Posterior vena cava (tissue), 2 donors: ENCODE results near the gene MDH1B. TPM values are rescaled to one million over a fixed set of nuclear protein-coding genes. Genes with fewer than 3 reads are reported as not detected.
"Not testable (repeated sequence)": the region's sequence is repeated elsewhere in the genome, so short reads cannot be mapped to it uniquely, and the experiment has no call there.

ENCODE experiments used
- DNase-seq: peaks from one replicate; pipeline ENCODE4 v3.0.0-alpha.2; 2020; ENCODE audit warnings: low spot score
- intact Hi-C, 2 donors: fragments of 100-400 bp; cut with DNase I; formaldehyde crosslinking; loops; one replicate each; pipeline versions ENCODE4 v1.14.1 to v1.14.2; 2022 to 2023
- total RNA-seq, 2 donors: library from RNA; stranded (reverse); fragmentation: NEBNext Ultra II Directional; extraction: Animal tissue kit (Norgen Biotek cat#: 25700); gene quantifications; one replicate each; pipeline ENCODE4 v1.2.1, GENCODE V29; 2021
- donor health status: DM: yes; HTN: yes; CAD: no.
- donor health status: DM: yes; HTN: yes; CAD: no.

Gene MDH1B
- total RNA-seq, 2 donors from 2014 or later = 0.57 to 1.8 TPM

DNA sequence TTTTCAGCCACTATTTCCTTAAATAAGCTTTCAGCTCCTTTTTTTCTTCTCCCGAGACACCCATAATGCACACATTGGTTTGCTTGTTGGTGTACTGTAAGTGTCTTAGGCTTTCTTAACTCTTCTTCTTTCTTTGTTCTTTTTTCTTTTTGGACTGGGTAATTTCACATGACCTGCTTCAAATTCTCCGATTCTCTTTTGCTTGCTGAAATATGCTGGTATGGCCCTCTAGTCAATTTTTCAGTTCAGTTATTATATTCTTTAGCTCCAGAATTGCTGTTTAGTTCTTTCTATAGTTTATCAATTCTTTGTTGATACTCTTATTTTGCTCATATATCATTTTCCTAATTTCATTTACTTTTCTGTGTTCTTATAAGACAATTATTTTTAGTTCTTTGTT is 15.5 kb upstream of the MDH1B start:
- DNase-seq = no peak
- intact Hi-C loops = loop anchor here (10.0 kb wide), 2 partner anchors 86 to 694 kb away; no protein-coding TSS in a partner anchor

DNA sequence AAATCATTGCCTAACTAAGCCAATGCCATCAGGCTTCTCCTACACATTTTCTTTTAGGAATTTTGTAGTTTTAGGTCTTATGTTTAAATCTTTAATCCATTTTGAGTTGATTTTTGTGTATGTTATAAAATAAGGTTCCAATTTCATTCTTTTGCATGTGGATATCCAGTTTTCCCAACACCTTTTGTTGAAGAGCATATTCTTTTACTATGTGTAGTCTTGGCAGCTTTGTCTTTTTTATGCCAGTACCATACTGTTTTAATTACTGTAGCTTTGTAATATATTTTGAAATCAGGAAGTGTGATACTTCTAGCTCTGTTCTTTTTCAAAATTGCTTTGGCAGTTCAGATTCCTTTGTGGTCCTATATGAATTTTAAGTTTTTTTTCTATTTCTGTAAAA is 11.3 kb upstream of the MDH1B start:
- intact Hi-C loops = no loop called here

DNA sequence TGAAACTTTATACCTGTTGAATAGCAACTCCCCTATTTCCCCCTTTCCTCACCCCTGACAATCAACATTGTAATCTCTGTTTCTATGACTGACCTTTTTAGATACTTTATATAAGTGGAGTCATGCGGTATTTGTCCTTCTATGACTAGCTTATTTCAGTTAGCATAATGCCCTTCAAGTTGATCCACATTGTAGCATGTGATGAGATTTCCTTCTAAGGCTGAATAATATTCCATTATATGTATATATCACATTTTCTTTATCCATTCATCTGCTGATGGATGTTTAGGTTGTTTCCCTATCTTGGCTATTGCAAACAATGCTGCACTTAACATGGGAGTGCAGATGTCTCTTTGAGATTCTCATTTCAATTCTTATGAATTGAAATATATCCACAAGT is 9.7 kb upstream of the MDH1B start:
- intact Hi-C loops = no loop called here
- DNase-seq = no peak

More for the DNA sequence above, 11.3 kb upstream of the MDH1B start:
- no peak for DNase-seq

DNA sequence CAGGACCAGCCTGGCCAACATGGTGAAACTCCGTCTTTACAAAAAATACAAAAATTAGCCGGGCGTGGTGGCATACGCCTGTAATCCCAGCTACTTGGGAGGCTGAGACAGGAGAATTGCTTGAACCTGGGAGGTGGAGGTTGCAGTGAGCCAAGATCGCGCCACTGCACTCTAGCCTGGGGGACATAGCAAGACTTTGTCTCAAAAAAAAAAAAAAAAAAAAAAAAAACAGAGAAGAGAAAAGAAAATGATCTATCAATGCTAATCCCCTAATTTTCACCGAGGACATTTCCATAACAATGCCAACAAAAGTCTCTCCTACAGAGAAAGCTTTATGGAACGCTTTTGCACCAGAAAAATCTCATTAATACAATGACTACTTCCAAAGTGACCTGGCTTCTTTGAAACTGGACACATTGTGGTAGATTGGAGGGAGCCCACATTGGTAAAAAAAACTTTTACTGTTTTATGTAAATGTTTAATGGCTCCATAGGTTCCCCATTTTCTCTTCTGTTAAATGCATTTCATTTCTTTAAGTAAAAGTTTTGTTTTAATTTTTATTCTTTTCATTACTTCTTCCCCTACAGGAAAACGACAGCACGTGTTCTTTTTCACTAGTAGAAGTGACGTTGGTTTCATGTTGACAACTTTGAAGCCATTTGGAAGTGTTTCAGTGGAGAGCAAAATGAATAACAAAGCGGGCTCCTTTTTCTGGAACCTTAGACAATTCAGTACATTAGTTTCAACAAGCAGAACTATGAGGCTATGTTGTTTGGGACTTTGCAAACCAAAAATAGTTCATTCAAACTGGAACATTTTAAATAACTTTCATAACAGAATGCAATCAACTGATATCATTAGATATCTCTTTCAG is 1.2 kb upstream of the MDH1B start:
- no peak for DNase-seq
- intact Hi-C loops = no loop called here

DNA sequence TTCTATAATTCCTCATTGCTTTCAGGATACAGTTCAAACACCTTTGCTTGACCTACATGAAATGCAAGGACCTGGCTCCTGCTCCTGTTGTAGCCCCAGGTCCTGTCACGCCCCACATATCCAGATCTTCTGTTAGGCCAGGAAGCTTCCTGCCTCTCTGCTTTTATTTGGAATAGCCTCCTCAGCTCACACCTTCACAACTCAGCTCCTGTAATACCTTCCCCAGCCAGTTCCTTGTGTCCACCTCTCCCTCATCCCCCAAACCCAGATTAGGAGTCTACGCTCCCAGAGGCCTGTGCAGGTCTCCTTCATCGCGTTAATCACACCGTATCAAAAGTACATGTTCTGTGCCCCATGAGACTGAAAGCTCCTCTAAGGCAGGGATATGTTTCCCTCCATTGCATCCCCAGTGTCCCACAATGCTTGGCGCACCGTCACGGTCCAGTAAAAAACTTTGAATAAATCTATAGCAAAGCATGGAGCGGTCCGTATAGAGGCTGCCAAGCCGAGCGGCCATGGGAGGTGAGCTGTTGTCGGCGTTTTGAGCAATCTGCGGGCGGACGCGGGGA is 371 bp downstream of the MDH1B start:
- intact Hi-C loops = no loop called here

DNA sequence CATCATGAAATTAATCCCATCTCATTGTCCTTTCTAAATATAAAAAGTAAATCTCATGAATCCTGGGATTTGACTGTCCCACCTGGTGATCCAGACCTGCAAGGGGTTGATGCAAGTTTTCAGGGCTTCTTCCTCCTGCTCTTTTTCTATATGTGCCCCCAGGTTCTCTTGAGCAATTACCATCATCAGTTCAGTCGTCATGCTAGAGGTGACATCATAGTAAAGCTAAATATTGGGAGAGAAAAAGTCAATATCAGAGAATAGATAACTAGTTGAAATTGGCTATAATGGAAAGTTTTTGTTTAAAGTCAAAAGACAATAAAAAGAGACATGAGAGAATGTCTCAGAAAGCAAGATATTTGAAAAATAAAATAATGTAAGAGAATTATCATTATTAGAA is 8.3 kb downstream of the MDH1B start:
- intact Hi-C loops = no loop called here

More for the DNA sequence above, 371 bp downstream of the MDH1B start:
- no peak for DNase-seq

DNA sequence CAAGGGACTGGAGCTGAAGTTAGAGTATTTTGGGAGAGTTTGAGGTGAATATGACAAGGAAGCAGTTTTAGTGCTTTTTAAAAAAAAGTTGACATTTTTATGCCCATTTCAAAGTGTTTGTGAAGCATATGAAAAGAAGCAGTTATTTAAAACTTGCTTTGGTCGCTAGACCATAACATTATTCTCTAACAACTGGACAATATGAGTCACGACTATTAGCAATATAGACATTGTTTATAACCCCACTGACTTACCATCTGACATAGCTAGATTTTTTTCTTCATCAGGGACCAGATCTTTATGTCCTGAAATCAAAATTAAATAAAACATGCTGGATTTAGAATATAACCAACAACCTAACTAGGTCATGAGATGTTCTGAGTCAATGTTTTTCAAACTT is 24.3 kb downstream of the MDH1B start:
- DNase-seq = no peak
- intact Hi-C loops = no loop called here

More for the DNA sequence above, 8.3 kb downstream of the MDH1B start:
- DNase-seq = no peak

DNA sequence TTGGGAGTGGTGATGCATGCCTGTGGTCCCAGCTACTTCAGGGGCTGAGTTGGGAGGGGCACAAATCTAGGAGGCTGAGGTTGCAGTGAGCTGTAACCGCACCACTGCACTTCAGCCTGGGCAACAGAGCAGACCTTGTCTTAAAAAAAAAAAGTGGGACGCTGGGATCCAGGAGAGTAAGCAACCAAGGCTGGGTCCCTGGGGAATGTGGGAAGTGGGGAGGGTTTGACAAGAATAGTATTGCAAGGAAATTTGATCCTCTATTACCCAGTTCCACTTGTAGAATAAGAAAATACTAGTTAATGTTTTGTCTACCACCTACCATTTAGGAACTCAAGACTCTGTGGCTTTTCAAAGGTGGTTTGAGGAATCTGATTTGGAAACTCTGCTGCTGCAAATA is 25.9 kb downstream of the MDH1B start:
- intact Hi-C loops = no loop called here
- DNase-seq = no peak

DNA sequence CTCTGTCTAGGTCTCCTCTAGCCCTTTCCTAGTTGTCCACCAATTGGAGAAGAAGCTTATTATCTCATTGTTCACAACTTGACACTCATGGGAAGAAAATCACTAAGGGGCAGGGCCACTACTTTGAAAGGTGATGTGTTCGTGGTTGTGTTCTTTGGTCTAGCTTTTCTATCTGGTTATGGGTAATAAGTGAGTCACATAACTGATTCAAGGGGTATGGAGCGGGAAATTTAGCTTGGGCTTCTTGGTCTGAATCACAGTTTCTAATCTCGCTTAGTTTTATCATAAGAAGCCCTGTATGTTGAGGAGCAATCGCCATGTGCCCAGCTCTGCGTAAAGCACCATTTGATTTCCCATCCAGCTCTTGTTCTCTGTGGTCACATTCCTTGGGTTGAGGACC is 28.2 kb downstream of the MDH1B start:
- intact Hi-C loops = no loop called here
- no peak for DNase-seq

DNA sequence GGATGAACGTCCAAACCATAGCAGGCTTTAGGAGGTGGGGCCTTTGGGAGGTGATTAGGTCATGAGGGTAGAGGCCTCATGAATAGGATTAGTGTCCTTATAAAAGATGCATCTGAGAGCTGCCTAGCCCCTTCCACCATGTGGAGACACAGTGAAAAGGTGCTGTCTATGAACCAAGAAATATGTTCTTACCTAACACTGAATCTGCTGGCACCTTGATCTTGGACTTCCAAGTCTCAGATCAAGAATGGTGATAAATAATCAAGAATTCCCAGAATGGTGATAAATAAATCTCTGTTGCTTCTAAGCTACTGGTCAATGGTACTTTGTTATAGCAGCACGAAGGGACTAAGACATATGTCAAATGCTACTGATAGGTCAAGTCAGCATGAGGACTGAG is 31.8 kb downstream of the MDH1B start:
- intact Hi-C loops = no loop called here
- DNase-seq = no peak

DNA sequence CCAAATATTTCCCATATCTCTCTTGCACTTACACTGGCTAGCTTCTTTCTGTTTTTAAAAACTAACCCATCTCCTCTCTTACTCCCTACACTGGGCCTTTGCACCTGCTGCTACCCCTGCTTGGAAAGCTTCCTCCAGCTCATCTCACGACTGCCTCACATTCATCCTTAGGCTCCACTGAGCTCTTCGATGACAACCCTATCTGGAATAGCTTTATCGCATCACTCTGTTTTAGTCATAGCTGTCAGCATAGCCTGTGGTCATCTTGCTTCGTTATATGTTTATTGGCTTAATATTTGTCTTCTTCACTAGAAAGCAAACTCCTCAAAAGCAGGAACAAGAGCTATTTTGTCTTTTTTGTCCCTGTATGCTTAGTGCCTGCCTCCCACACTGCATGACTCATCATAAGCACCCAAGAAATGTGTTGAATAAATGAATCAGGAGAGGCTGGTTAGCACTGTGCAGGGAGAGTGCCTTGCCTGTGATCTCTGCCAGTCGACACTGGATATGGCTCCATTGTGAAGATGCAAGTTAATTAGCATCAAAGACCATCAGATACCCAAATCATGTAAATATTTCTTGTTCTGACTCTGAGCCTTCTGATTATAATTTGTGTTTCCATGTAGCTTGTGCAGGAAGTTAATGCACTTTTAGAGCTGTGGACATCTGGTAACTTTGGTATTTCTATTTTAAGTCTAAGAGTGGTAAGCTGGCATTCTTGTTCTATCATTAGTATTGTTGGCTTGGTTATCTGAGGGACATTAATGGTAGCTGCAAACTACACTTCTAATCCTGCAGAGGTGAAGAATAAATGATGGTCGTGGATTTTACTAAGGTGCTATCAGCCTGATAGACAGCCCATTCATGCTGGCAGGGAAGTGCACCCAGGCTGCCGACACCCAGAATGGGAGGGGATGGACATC is 36.6 kb downstream of the MDH1B start:
- intact Hi-C loops = no loop called here
- no peak for DNase-seq

DNA sequence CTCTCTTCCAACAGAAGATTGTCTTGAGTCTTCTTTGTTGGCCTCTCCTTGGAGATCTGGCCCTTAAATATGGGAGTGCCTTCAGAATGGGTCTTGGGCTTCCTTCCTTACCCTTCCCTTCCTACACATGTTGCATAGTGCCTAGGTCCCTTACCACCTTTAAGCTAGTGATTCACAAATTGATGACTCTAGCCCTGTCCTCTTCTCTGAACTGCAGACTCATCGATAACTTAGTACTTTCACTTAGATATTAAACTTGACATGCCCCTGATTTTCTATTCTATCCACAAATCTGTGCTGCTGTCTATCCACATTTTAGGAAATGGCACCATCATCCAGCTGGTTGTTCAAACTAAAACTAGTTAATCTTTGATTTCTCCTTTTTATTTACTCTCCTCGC is 37.8 kb downstream of the MDH1B start:
- intact Hi-C loops = no loop called here
- DNase-seq = no peak

DNA sequence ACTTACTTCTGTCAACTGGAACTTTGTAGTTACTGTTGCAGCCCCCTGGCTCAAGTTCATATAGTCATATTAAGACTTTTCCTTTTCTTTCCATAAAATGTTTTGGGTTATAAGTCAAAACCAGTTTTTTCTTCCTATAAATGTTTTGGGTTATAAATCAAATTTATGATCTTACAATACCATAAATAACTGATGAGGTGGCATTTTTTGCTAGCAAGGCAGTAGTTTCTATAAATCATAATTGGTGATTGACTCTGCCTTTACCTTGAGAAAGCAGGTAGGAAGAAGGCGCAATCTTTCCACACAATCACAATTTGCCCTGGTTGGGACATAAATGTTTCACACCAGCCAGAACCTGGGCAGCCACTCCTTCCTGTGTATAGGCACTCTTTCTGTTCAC is 41.8 kb downstream of the MDH1B start:
- intact Hi-C loops = no loop called here

DNA sequence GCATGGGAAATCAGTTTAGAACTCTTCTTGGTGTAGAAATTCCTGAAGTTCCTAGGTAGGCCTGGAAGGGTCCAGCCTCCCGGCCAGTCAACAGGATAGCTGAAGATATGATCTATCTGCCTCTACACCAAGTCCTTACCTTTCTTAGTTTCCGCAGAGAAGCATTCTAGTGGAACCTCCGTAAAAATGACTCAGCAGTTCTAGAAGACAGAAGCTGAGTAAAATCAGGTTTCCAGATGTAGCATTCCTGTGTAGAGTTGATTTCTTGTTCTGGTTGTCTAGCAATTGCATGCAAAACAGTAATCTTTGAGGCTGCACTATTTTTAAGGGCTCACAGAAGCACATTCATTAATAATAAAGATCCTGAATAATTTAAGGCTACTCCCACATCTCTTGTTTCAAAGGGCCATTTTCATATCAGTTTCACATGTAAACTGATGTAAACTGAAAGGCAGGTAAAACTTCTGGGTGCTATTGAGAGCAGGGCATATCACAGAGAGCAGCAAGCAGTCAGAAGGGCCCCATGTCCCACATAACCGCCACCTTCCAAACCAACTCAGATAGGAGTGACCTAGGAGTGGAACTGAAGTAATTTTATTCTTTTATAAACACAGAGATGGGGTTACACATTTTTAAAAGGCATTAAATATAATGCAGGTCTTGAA is 43.7 kb downstream of the MDH1B start:
- intact Hi-C loops = no loop called here
- DNase-seq = no peak

More for the DNA sequence above, 41.8 kb downstream of the MDH1B start:
- DNase-seq = no peak

DNA sequence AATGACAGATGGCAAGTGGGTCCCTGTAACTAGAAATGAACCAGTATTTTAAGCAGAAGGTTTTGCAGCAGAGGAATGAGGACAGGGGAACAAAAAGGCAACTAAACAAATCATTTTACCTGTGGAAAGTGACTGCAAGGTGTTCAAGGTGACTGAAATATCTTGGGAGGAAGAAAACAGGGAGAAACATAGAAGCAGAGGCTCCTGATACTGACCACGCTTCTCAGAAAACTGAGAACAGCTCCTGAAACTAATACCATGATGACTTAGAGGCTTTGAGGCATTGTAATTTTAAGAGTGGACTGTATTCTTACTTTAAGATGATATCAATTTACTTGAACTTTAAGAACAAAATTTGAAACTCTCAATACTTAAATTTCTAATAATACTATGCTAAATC is 46.8 kb downstream of the MDH1B start, which contains the start of gene DYTN:
Gene DYTN, minus strand, starts transcription at position 101 of the 400 bp plus-strand sequence. CDS start 117 bp downstream, outside the sequence.
- intact Hi-C loops = no loop called here
- DNase-seq = no peak

DNA sequence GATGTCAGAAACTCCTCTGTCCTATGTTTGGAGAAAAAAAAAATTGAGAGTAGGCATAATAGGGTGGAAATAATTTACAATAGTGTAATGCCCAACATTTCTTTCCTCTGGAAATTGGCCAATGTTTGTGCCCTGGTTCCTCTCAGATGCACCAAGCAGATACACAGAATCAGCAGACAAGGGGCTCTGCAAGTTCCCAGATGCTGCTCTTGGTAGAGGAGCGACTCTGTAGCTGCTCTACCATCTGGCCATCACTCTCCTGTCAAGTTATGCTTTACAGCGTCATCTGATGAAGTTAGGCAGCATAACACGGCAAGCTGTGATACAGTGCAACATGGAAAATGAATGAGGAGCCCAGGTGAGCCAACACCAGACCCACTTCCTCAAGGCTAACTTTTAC is 48.5 kb downstream of the MDH1B start:
- intact Hi-C loops = no loop called here
- DNase-seq = no peak

DNA sequence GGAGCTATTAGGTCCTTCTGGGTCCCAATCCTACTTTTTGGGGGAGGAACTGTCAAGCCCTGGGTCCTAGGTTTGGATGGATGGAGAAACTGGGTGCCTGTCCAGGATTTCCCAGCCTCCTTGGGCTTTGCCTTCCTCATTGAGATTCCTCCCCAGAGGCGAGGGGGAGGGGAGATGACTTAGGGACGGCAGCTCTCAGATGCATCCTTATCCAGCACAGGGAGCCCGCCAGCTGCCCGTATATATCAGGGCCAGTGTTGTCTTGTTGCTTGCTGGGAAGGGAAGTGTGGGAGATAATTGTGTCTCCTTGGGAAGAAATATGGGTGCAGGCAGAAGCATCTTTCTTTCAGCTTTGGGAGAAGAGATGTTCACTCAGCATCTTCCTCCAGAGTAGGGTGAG is 49.9 kb downstream of the MDH1B start:
- intact Hi-C loops, DNase-seq: not testable (repeated sequence)

DNA sequence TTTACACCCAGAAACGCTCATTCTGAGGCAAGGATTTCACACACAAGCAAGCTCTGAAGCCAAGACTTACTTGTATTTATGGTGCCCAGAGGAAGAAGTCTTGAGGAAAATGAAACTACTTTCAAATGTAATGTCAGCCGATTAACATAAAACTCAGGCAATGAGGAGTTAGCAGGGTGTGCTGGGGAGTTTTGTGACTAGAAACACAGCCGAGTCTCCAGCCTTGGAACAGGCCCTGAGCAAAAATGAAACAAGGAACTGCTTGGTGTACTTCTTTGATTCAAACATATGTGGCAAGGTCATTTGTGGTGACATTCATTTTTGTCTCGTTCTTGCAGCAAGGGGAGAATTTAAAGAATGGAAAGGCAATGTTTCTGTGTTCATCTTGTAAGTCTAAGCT is 51.4 kb downstream of the MDH1B start:
- intact Hi-C loops = loop anchor here in 1 of 2 donors (5.0 kb wide), 1 partner anchor 1684 kb away; no protein-coding TSS in a partner anchor
- no peak for DNase-seq

DNA sequence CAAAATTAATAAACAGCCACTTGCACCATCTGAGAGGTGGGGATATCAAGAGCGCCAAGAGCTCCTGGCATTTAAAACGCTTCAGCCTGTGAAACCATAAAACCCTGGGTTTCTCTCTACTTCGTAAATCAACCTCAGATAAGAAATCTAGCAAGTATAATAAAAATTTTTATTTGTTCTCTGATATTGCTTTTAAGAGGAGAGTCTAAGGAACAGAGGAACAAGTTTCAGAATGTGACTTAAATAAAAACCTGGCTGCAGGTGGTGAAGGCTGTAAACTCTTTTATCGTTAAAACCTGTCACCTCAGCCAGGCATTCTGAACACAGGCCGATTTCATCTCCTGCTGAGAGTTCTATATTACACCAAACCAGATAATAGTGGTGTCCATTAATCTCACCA is 56.8 kb downstream of the MDH1B start:
- no peak for DNase-seq
- intact Hi-C loops = no loop called here
